K562 (cell line): Measurements from ENCODE around the gene SZT2. TPM values are rescaled to one million over a fixed set of nuclear protein-coding genes. Genes with fewer than 3 reads are reported as not detected.

Experiments
- ATF3 ChIP-seq, 2 experiments: fragments of 450-650 bp in 1 of 2; sonication (generic) in 1 of 2; formaldehyde crosslinking in 1 of 2; IDR thresholded peaks in 1 of 2; conservative IDR thresholded peaks in 1 of 2; 2 replicates each; pipeline versions ENCODE4 v1.6.1 to v1.8.1; 2016 to 2023; ENCODE audit warnings: mild to moderate bottlenecking in 2 of 2, moderate library complexity in 2 of 2, inconsistent platforms in 1 of 2, missing genetic modification reagents in 1 of 2
- GABPA ChIP-seq: fragments of 200-800 bp; sonication (Bioruptor generic); conservative IDR thresholded peaks from 2 replicates; pipeline ENCODE4 v1.6.1; 2016; ENCODE audit warnings: low read depth, missing genetic modification characterization, missing compliant biosample characterization
- HMGN3 ChIP-seq: IDR thresholded peaks from 2 replicates; pipeline ENCODE4 v1.6.1; 2011; ENCODE audit warnings: borderline replicate concordance, low read depth, mild to moderate bottlenecking, mixed read lengths, low read length; ENCODE audit not compliant: insufficient read length; ENCODE audit errors: extremely low read depth
- KDM1A ChIP-seq, 2 experiments: fragments of 450-650 bp; IDR thresholded peaks; 2 replicates each; pipeline ENCODE4 v1.6.1; 2016; ENCODE audit warnings: mild to moderate bottlenecking in 2 of 2
- KDM5B ChIP-seq: fragments of 200-600 bp; sonication (generic); IDR thresholded peaks from 2 replicates; pipeline ENCODE4 v1.6.1; 2012; ENCODE audit warnings: low read depth, mild to moderate bottlenecking, moderate library complexity, low read length, control low read depth, inconsistent platforms; ENCODE audit not compliant: insufficient replicate concordance
- KLF13 ChIP-seq: fragments of 450-650 bp; IDR thresholded peaks from 2 replicates; pipeline ENCODE4 v1.6.1; 2016; ENCODE audit warnings: missing genetic modification characterization, low read depth, mild to moderate bottlenecking, missing compliant biosample characterization, moderate library complexity, borderline replicate concordance
- MLLT1 ChIP-seq, 2 experiments: fragments of 450-650 bp; IDR thresholded peaks; 2 replicates each; pipeline ENCODE4 v1.6.1; 2016
- NCOA2 ChIP-seq, 2 experiments: fragments of 450-650 bp; IDR thresholded peaks; 2 replicates each; pipeline ENCODE4 v1.6.1; 2018; ENCODE audit warnings: mild to moderate bottlenecking in 2 of 2, moderate library complexity in 1 of 2; ENCODE audit not compliant: partially characterized antibody in 2 of 2
- PBX2 ChIP-seq, 2 experiments: IDR thresholded peaks in 1 of 2; conservative IDR thresholded peaks in 1 of 2; 2 replicates each; pipeline ENCODE4 v1.6.1; 2016; ENCODE audit warnings: low read depth in 2 of 2, mild to moderate bottlenecking in 1 of 2, missing compliant biosample characterization in 1 of 2, missing genetic modification characterization in 1 of 2, moderate library complexity in 1 of 2
- PHB2 ChIP-seq: fragments of 450-650 bp; IDR thresholded peaks from 2 replicates; pipeline ENCODE4 v1.6.1; 2017; ENCODE audit warnings: low read depth
- POLR2AphosphoS5 ChIP-seq: IDR thresholded peaks from 2 replicates; pipeline ENCODE4 v1.6.1; 2011; ENCODE audit warnings: mild to moderate bottlenecking, low read depth, low read length, moderate library complexity; ENCODE audit not compliant: control insufficient read depth, insufficient read depth
- SUPT5H ChIP-seq: fragments of 450-650 bp; IDR thresholded peaks from 2 replicates; pipeline ENCODE4 v1.6.1; 2016
- XRCC3 ChIP-seq: fragments of 450-650 bp; IDR thresholded peaks from 2 replicates; pipeline ENCODE4 v1.6.1; 2017; ENCODE audit warnings: mild to moderate bottlenecking, moderate library complexity
- ZBTB12 ChIP-seq: fragments of 250-450 bp; sonication (Bioruptor Pico); IDR thresholded peaks from 2 replicates; pipeline ENCODE4 v1.4.0; 2020
- ZNF263 ChIP-seq: sonication (generic); formaldehyde crosslinking; IDR thresholded peaks from 2 replicates; pipeline ENCODE4 v1.8.0; 2022; ENCODE audit warnings: mild to moderate bottlenecking, missing genetic modification reagents, borderline replicate concordance
- ZNF3 ChIP-seq: fragments of 250-450 bp; sonication (Bioruptor Pico); IDR thresholded peaks from 2 replicates; pipeline ENCODE4 v1.5.0; 2021; ENCODE audit warnings: mild to moderate bottlenecking, moderate library complexity
- ZNF76 ChIP-seq: fragments of 250-450 bp; sonication (Bioruptor Pico); IDR thresholded peaks from 2 replicates; pipeline ENCODE4 v1.4.0; 2020; ENCODE audit warnings: mild to moderate bottlenecking, moderate library complexity, borderline replicate concordance
- ZNF77 ChIP-seq: fragments of 250-450 bp; sonication (Bioruptor Pico); IDR thresholded peaks from 2 replicates; pipeline ENCODE4 v1.5.0; 2020
- ZSCAN32 ChIP-seq: fragments of 450-650 bp; formaldehyde crosslinking; IDR thresholded peaks from 2 replicates; pipeline ENCODE4 v1.4.0; 2020; ENCODE audit warnings: mild to moderate bottlenecking, moderate library complexity
- polyA plus RNA-seq, 8 experiments: library from polyadenylated mRNA; depleted of rRNA in 4 of 8; stranded (reverse) in 5 of 8; unstranded in 3 of 8; fragments of >200 nt; fragmentation: Nextera tagmentation in 2 of 8; fragmentation: Illumina TruSeq in 1 of 8; extraction: Ambion mirVana in 2 of 8; extraction: Trizol in 1 of 8; gene quantifications; 2 replicates each; pipeline versions ENCODE4 v1.2.1 to v1.2.3, GENCODE V29; 2011 to 2014; ENCODE audit warnings: inconsistent platforms in 1 of 8, missing spikeins in 1 of 8
- total RNA-seq, 7 experiments: library from RNA; depleted of rRNA in 6 of 7; stranded (reverse); fragments of >200 nt in 6 of 7; fragmentation: Illumina TruSeq in 2 of 7; extraction: Trizol in 2 of 7; gene quantifications; 2 replicates each; pipeline versions ENCODE4 v1.2.1 to v1.2.3, GENCODE V29; 2011 to 2021; ENCODE audit warnings: low replicate concordance in 1 of 7

Gene SZT2
- total and polyA plus RNA-seq, 9 of the 15 experiments (the other 6 are each of a cell fraction or from before 2014, with no cell fraction given) = 0.88 to 31.0 (median 12.8) TPM

- peak; percentile 76 to 83; a peak in 3 of 4 replicates for TF ChIP-seq MLLT1 (IDR thresholded peaks at IDR 0.05)
- peak; percentile 87 for TF ChIP-seq POLR2AphosphoS5
- peak; percentile 11; the same call in 1 of the 2 replicates for TF ChIP-seq ZNF263 (CRISPR knock-in tag)
- peak; percentile 98 for TF ChIP-seq KDM5B
- no peak for TF ChIP-seq ZNF3 (CRISPR knock-in tag)
- no peak for TF ChIP-seq ZNF77 (CRISPR knock-in tag)
- peak; percentile 99 for TF ChIP-seq SUPT5H
- 0 out of 2 replicates have a peak, but pooled peaks have one; percentile 38 for TF ChIP-seq PHB2
- no peak for TF ChIP-seq XRCC3
- peak; percentile 67; the same call in 1 of the 2 replicates for TF ChIP-seq ATF3 (IDR thresholded peaks at IDR 0.05)
- no peak; the same call in 1 of the 2 replicates for TF ChIP-seq ATF3 (CRISPR knock-in tag; conservative IDR thresholded peaks at IDR 0.05)
- 0 out of 2 replicates have a peak, but pooled peaks have one; percentile 22 for TF ChIP-seq ZBTB12 (CRISPR knock-in tag)
- TF ChIP-seq KLF13 (tag) = no peak
- TF ChIP-seq PBX2 (CRISPR knock-in tag; IDR thresholded peaks at IDR 0.05; ENCODE audit: low read depth) = no peak
- TF ChIP-seq PBX2 (tag; conservative IDR thresholded peaks at IDR 0.05; ENCODE audit: low read depth) = peak; percentile 83
- TF ChIP-seq HMGN3 = peak; percentile 81
- TF ChIP-seq KDM1A (IDR thresholded peaks at IDR 0.05) = no peak
- no peak for TF ChIP-seq ZSCAN32 (CRISPR knock-in tag)
- peak; percentile 100 for TF ChIP-seq GABPA (tag)
- TF ChIP-seq ZNF76 (CRISPR knock-in tag) = no peak
- no peak for TF ChIP-seq NCOA2 (IDR thresholded peaks at IDR 0.05; ENCODE audit: partially characterized antibody in 2 of 2)
Observed at GRCh38 chr1:43389326-43390313, at the start of gene SZT2, which contains the start of gene MED8 (continued).
